NCI-H524 treated with DMSO at 0.1 percent for 48 hours (cell line): Measurements from ENCODE around the gene GNAO1.

Source experiments
- DNase-seq: peaks from one replicate; lab custom pipeline; 2025; lab: John Stamatoyannopoulos, UW

The GNAO1 gene

GRCh38 chr16:56266641-56267607 is 75.6 kb downstream of the GNAO1 start:
- DNase-seq = no peak

- DNase-seq = no peak
These were observed 76.6 kb downstream of the GNAO1 start for GRCh38 chr16:56267888-56268287.

GRCh38 chr16:56268799-56269198 is 77.5 kb downstream of the GNAO1 start:
- DNase-seq = no peak

- no peak for DNase-seq
These were observed 78.0 kb downstream of the GNAO1 start for GRCh38 chr16:56269281-56269680.

- no peak for DNase-seq
These were observed 78.8 kb downstream of the GNAO1 start for GRCh38 chr16:56269811-56270684.

- no peak for DNase-seq
These were observed 79.5 kb downstream of the GNAO1 start for GRCh38 chr16:56270828-56271227.

- no peak for DNase-seq
These were observed 81.2 kb downstream of the GNAO1 start for GRCh38 chr16:56272583-56272894.

- no peak for DNase-seq
These were observed 82.3 kb downstream of the GNAO1 start for GRCh38 chr16:56273615-56274014.

GRCh38 chr16:56274369-56274768 is 83.1 kb downstream of the GNAO1 start:
- DNase-seq = no peak

- no peak for DNase-seq
These were observed 83.8 kb downstream of the GNAO1 start for GRCh38 chr16:56275076-56275475.

- DNase-seq = no peak
These were observed 84.5 kb downstream of the GNAO1 start for GRCh38 chr16:56275801-56276200.

- DNase-seq = no peak
These were observed 85.8 kb downstream of the GNAO1 start for GRCh38 chr16:56277075-56277474.

- DNase-seq = no peak
These were observed 87.0 kb downstream of the GNAO1 start for GRCh38 chr16:56278196-56278855.

- DNase-seq = no peak
These were observed 87.8 kb downstream of the GNAO1 start for GRCh38 chr16:56279132-56279531.

- DNase-seq = no peak
These were observed 88.6 kb downstream of the GNAO1 start for GRCh38 chr16:56279914-56280313.

- no peak for DNase-seq
These were observed 90.0 kb downstream of the GNAO1 start for GRCh38 chr16:56281249-56281805.

- DNase-seq = no peak
These were observed 91.2 kb downstream of the GNAO1 start for GRCh38 chr16:56282451-56282850.

- no peak for DNase-seq
These were observed 93.2 kb downstream of the GNAO1 start for GRCh38 chr16:56284521-56284920.

GRCh38 chr16:56286809-56287208 is 95.5 kb downstream of the GNAO1 start:
- DNase-seq = no peak

GRCh38 chr16:56288019-56288418 is 96.7 kb downstream of the GNAO1 start:
- DNase-seq = no peak

- peak; percentile 91 for DNase-seq
These were observed 98.1 kb downstream of the GNAO1 start for GRCh38 chr16:56289416-56289815.

- DNase-seq = peak; percentile 63
These were observed 98.6 kb downstream of the GNAO1 start for GRCh38 chr16:56289862-56290261.
